Glutamatergic neuron (in vitro differentiated cells): Measurements from ENCODE around the gene PDE6G. TPM values are rescaled to one million over a fixed set of nuclear protein-coding genes. Genes with fewer than 3 reads are reported as not detected.

Experiments
- DNase-seq: peaks from one replicate; pipeline ENCODE4 v3.0.0; 2022
- H3K27ac Mint-ChIP-seq: one replicate; pipeline ENCODE4 v1.8.0; 2020; ENCODE audit warnings: mild to moderate bottlenecking, mixed read lengths, inconsistent platforms; ENCODE audit not compliant: unreplicated experiment
- H3K27me3 Mint-ChIP-seq: one replicate; pipeline ENCODE4 v1.8.0; 2020; ENCODE audit warnings: mild to moderate bottlenecking, moderate library complexity, mixed read lengths, inconsistent platforms; ENCODE audit not compliant: unreplicated experiment
- H3K36me3 Mint-ChIP-seq: one replicate; pipeline ENCODE4 v1.8.0; 2020; ENCODE audit warnings: mild to moderate bottlenecking, mixed read lengths, inconsistent platforms; ENCODE audit not compliant: unreplicated experiment
- H3K4me1 Mint-ChIP-seq: one replicate; pipeline ENCODE4 v1.8.0; 2020; ENCODE audit warnings: mild to moderate bottlenecking, low read depth, mixed read lengths, inconsistent platforms; ENCODE audit not compliant: unreplicated experiment
- H3K4me3 Mint-ChIP-seq: one replicate; pipeline ENCODE4 v1.8.0; 2020; ENCODE audit warnings: mild to moderate bottlenecking, mixed read lengths, inconsistent platforms; ENCODE audit not compliant: unreplicated experiment
- H3K9me3 Mint-ChIP-seq: one replicate; pipeline ENCODE4 v1.8.0; 2020; ENCODE audit warnings: mild to moderate bottlenecking, moderate library complexity, mixed read lengths, inconsistent platforms; ENCODE audit not compliant: unreplicated experiment
- total RNA-seq: library from RNA; stranded (reverse); fragmentation: NEBNext Ultra II Directional; extraction: Animal tissue kit (Norgen Biotek cat#: 25700); gene quantifications from one replicate; pipeline ENCODE4 v1.2.1, GENCODE V29; 2021; ENCODE audit not compliant: unreplicated experiment
- TF ChIP-seq, protein P1 (sequence below): fragments of 200-600 bp; sonication (generic); IDR thresholded peaks from one replicate; pipeline ENCODE4 v1.5.0; 2021; ENCODE audit not compliant: partially characterized antibody, unreplicated experiment

Gene PDE6G
- total RNA-seq, 1 donor from 2014 or later, result not detected

DNA sequence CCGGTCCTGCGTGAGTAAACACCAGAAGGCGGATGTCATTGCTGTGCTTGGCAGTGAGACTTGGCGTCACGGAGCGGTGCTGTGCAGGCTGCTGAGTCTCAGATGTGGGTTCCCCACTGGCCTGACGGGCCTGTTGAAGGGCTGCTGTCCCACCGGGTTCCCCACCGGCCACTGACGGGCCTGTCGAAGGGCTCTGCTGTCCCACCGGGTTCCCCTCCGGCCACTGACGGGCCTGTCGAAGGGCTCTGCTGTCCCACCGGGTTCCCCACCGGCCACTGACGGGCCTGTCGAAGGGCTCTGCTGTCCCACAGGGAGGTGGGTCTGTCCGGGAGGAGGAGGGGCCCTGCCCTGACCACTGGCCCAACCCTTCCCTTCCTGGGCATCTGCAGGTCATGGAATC lies 30.3 kb upstream of the PDE6G start:
- H3K27ac Mint-ChIP-seq, result peak overlapping the region; percentile 33
- H3K36me3 Mint-ChIP-seq, result no peaks in the 10 kb centered on the region
- TF ChIP-seq, protein P1, sequence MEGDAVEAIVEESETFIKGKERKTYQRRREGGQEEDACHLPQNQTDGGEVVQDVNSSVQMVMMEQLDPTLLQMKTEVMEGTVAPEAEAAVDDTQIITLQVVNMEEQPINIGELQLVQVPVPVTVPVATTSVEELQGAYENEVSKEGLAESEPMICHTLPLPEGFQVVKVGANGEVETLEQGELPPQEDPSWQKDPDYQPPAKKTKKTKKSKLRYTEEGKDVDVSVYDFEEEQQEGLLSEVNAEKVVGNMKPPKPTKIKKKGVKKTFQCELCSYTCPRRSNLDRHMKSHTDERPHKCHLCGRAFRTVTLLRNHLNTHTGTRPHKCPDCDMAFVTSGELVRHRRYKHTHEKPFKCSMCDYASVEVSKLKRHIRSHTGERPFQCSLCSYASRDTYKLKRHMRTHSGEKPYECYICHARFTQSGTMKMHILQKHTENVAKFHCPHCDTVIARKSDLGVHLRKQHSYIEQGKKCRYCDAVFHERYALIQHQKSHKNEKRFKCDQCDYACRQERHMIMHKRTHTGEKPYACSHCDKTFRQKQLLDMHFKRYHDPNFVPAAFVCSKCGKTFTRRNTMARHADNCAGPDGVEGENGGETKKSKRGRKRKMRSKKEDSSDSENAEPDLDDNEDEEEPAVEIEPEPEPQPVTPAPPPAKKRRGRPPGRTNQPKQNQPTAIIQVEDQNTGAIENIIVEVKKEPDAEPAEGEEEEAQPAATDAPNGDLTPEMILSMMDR, result no peak

DNA sequence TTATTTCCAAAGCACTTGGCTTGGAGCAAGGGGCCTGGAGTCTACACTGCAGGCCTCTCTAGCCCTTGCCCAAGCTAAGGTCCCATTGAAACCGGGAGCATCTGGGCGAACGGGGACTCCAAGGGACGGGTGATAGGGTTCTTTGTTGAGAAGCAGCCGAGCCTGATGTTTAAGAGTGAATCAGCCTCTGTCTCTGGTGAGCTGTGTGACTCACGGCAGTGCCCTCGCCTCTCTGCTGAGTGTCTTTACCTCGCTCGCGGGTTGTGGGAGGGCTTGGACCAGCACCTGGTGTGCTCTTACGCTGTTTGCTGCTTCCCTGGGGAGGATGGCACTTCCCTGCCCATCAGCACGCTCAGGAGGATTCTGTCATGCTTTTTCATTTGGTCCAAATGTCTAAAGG lies 28.8 kb upstream of the PDE6G start:
- Mint-ChIP-seq H3K9me3 (peaks cover 15% of the 10 kb centered on the region), H3K4me1 (peaks cover 22% of the 10 kb centered on the region), H3K36me3 (no peaks in the 10 kb centered on the region), H3K27me3 (peaks cover 2% of the 10 kb centered on the region), H3K4me3 (peak overlapping the region; percentile 90), H3K27ac (peak overlapping the region; percentile 82)
- DNase-seq, result no peak
- TF ChIP-seq, protein P1, result no peak

More for the DNA sequence above, 30.3 kb upstream of the PDE6G start:
- peaks cover 2% of the 10 kb centered on the region for H3K27me3 Mint-ChIP-seq
- no peak for DNase-seq
- peak overlapping the region; percentile 49 for H3K4me3 Mint-ChIP-seq
- H3K4me1 Mint-ChIP-seq, result peaks cover 22% of the 10 kb centered on the region
- H3K9me3 Mint-ChIP-seq, result peaks cover 16% of the 10 kb centered on the region

DNA sequence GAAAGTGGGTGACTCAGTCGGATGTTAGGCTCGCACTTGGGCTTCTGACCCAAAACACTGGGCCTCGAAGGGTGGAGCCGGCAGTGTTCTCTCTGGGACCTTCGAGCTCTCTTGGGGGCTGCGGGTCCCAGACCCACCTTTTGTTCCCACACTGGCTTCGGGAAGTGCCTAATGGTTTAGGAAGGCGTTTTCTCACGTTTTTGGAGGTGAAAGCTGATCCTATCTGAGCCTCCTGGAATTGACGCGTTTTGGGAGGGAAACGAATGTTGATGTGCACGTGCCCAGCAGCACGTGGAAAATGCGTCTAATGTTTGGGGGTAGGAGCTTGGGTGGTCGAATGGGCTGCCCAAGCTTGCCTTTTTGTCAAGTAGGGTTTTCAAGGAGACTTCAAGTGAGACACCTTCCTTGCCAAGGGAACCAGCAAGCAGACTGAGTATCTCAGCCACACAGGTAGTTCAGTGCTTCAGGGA lies 28.1 kb upstream of the PDE6G start:
- TF ChIP-seq, protein P1, result no peak
- Mint-ChIP-seq H3K27ac (peak overlapping the region; percentile 82), H3K9me3 (peaks cover 15% of the 10 kb centered on the region), H3K36me3 (no peaks in the 10 kb centered on the region), H3K4me1 (peaks cover 20% of the 10 kb centered on the region), H3K27me3 (peaks cover 2% of the 10 kb centered on the region), H3K4me3 (peak overlapping the region; percentile 90)
- no peak for DNase-seq

DNA sequence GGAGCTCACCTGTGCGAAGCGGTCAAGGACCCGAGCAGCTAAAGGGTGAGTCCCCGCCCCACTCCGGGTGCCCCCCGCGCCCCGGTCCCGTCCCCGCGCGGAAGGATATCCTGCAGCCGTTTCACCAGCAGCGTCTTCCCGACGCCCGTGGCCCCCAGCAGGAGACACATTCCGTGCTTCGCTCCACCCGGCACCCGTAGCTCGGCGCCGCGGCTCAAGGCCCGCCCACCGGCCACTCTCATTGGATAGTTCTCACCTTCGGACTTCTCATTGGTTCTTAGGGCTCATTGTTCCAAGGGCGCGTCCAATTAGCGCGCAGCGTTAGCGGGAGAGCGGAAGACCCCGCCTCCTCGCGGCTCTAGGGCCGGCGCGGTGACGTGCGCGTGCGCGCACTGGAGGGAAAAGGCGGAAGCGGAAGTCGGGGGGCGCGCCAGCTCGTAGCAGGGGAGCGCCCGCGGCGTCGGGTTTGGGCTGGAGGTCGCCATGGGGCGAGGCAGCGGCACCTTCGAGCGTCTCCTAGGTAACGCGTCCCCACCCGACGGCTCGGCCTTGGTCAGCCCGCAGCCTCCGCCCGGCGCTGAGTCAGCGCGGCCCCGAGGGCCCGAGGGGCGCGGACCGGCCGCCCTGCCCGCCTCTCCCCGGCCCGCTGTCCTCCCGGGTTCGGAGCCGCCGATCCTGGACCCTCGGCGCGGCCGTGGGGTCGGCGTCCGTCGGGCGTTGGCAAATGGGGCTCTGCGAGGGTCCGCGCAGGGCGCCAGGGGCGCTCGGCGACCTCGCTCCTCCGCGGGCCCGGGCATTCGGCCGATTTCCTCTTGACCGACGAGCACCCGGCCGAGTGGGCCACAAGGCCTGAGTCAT lies 27.5 kb upstream of the PDE6G start, which contains the start of the genes ARL16 and HGS:
TSS of gene ARL16 (minus strand) at position 214 of the 858 bp plus-strand sequence. CDS start at position 170, 44 bp downstream.
TSS of gene HGS (plus strand) at position 428 of the 858 bp plus-strand sequence. CDS start at position 484, 56 bp downstream.
- peak within 1 kb of the TSS; percentile 95 for H3K4me3 Mint-ChIP-seq
- peak within 1 kb of the TSS; percentile 90 for H3K27ac Mint-ChIP-seq
- TF ChIP-seq, protein P1, result no peak
- peaks cover 17% of the 10 kb centered on the region for H3K4me1 Mint-ChIP-seq
- peaks cover 2% of the 10 kb centered on the region for H3K27me3 Mint-ChIP-seq
- peaks cover 15% of the 10 kb centered on the region for H3K9me3 Mint-ChIP-seq
- DNase-seq, result peak; percentile 98
- H3K36me3 Mint-ChIP-seq, result no peaks in the 10 kb centered on the region

DNA sequence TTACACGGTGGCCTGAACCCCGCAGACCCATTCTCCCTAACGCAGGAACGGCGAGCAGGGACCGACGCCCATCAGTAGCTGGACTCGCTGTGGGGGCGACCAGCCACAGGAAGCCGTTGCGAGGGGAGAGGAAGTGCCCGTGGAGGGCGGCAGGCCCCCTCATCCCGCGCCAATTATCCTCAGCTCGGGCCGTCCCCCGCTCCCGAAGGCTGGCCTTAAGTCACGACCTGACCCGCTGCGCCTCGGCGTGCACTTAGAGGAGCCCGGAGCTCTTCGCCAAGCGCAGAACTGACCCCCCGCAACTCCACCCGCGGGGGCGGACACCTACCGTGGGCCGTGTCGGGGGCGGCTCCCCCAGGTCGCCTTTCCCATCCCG lies 26.9 kb upstream of the PDE6G start:
- H3K9me3 Mint-ChIP-seq, result peaks cover 13% of the 10 kb centered on the region
- peak overlapping the region; percentile 93 for H3K4me3 Mint-ChIP-seq
- TF ChIP-seq, protein P1, result no peak
- H3K36me3 Mint-ChIP-seq, result no peaks in the 10 kb centered on the region
- DNase-seq, result peak; percentile 35
- peaks cover 2% of the 10 kb centered on the region for H3K27me3 Mint-ChIP-seq
- peaks cover 14% of the 10 kb centered on the region for H3K4me1 Mint-ChIP-seq
- peak overlapping the region; percentile 90 for H3K27ac Mint-ChIP-seq
